ENCODE data around the gene PRF1.

DNA sequence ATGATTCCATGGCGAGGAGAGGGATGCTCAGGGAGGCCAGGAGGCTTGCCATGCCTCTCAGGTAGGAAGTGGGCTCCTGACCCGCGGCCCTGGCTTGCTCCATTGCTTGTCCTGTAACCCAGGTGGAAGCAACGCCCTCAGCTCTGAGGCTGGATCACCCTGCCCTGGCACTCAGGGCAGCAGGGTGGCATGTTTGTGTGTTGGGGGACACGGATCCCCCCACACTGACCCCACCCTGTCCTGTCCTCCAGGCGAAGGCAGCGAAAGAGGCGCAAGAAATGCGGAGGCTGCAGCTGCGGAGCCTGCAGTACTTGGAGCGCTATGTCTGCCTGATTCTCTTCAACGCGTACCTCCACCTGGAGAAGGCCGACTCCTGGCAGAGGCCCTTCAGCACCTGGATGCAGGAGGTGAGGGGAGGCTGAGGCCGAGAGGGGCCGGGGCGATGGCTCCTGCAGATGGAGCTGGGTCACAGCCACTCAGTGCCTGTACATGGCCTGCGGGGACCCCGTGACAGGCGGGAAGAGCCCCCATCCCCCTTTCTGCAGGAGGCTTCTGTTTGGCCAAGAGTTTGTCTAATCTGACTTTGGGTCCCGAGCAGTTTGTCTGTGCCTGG is 38.3 kb downstream of the PRF1 start:
- TF ChIP-seq, protein P1, sequence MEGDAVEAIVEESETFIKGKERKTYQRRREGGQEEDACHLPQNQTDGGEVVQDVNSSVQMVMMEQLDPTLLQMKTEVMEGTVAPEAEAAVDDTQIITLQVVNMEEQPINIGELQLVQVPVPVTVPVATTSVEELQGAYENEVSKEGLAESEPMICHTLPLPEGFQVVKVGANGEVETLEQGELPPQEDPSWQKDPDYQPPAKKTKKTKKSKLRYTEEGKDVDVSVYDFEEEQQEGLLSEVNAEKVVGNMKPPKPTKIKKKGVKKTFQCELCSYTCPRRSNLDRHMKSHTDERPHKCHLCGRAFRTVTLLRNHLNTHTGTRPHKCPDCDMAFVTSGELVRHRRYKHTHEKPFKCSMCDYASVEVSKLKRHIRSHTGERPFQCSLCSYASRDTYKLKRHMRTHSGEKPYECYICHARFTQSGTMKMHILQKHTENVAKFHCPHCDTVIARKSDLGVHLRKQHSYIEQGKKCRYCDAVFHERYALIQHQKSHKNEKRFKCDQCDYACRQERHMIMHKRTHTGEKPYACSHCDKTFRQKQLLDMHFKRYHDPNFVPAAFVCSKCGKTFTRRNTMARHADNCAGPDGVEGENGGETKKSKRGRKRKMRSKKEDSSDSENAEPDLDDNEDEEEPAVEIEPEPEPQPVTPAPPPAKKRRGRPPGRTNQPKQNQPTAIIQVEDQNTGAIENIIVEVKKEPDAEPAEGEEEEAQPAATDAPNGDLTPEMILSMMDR (IDR thresholded peaks at IDR 0.05): no peak
- TF ChIP-seq POLR2A (IDR thresholded peaks at IDR 0.05): no peak
- TF ChIP-seq EP300 (IDR thresholded peaks at IDR 0.05): no peak

Measured in tibial nerve (tissue), 4 donors.